GM12878 (cell line): ENCODE measurements around the gene S100A12. TPM values are rescaled to one million over a fixed set of nuclear protein-coding genes. Genes with fewer than 3 reads are reported as not detected.

ENCODE experiments used
- ATAC-seq: fragments of 200-7000 bp; cut with Tn5 transposase; 3 replicates; pipeline ENCODE4 v1.9.1; 2020; ENCODE audit warnings: mild to moderate bottlenecking, moderate library complexity
- BruUV-seq: library from RNA; stranded (reverse); fragments of 400-500 nt; replicated peaks from 2 replicates; lab custom pipeline; 2021; lab: Mats Ljungman, UMichigan
- CTCF ChIA-PET: fragments of 300-600 bp; sonication (Branson Sonifier 250); formaldehyde crosslinking; extraction: SDS; loops from one replicate; lab custom pipeline; 2021; ENCODE audit warnings: inconsistent platforms; lab: Yijun Ruan, JAX
- POLR2A ChIA-PET: fragments of 350-600 bp; formaldehyde crosslinking; extraction: SDS; loops from one replicate; lab custom pipeline; 2021; ENCODE audit warnings: inconsistent platforms; lab: Charles Lee
- RAD21 ChIA-PET: fragments of 300-600 bp; sonication (Branson Sonifier 250); formaldehyde crosslinking; loops from one replicate; lab custom pipeline; 2023; ENCODE audit warnings: antibody characterized with exemption; ENCODE audit not compliant: unreplicated experiment; lab: Charles Lee
- SMC1A ChIA-PET: fragments of 300-600 bp; sonication (Branson Sonifier 250); formaldehyde crosslinking; loops from one replicate; lab custom pipeline; 2023; ENCODE audit not compliant: unreplicated experiment, uncharacterized antibody; lab: Charles Lee
- DNase-seq: peaks from one replicate; pipeline ENCODE4 v3.0.0-alpha.2; 2011; ENCODE audit warnings: low read depth, low spot score
- FAIRE-seq: peaks from 3 replicates; lab custom pipeline; 2011; peaks lifted over from hg19 to GRCh38; lab: Jason Lieb, UNC
- H2AFZ ChIP-seq: 2 replicates; pipeline ENCODE4 v1.6.0; 2011; ENCODE audit warnings: low read depth, low read length, control low read depth; ENCODE audit not compliant: control insufficient read depth
- H3K27ac ChIP-seq: 2 replicates; pipeline ENCODE4 v1.5.1; 2011; ENCODE audit warnings: control low read depth; ENCODE audit not compliant: control insufficient read depth, insufficient read depth
- H3K27me3 ChIP-seq, 2 experiments: replicated peaks in 1 of 2; 2 replicates each; pipeline versions ENCODE4 v1.6.0 to v1.6.1; 2011; ENCODE audit warnings: low read length in 1 of 2; ENCODE audit not compliant: control insufficient read depth in 2 of 2, insufficient read depth in 2 of 2
- H3K36me3 ChIP-seq, 2 experiments: 2 replicates each; pipeline ENCODE4 v1.5.1; 2011; ENCODE audit warnings: low read length in 1 of 2; ENCODE audit not compliant: control insufficient read depth in 2 of 2, insufficient read depth in 2 of 2
- H3K4me1 ChIP-seq: 2 replicates; pipeline ENCODE4 v1.6.1; 2011; ENCODE audit warnings: mild to moderate bottlenecking, low read length, moderate library complexity, mixed read lengths; ENCODE audit not compliant: control insufficient read depth, insufficient read depth
- H3K4me2 ChIP-seq: 2 replicates; pipeline ENCODE4 v1.6.0; 2011; ENCODE audit warnings: control low read depth; ENCODE audit not compliant: control insufficient read depth, insufficient read depth
- H3K4me3 ChIP-seq: fragments of 200-600 bp; sonication (generic); 2 replicates; pipeline ENCODE4 v1.5.1; 2016
- H3K79me2 ChIP-seq: 2 replicates; pipeline ENCODE4 v1.6.0; 2011; ENCODE audit warnings: low read length; ENCODE audit not compliant: control insufficient read depth, insufficient read depth
- H3K9ac ChIP-seq: 2 replicates; pipeline ENCODE4 v1.8.0; 2011; ENCODE audit warnings: low read length, control low read depth, mixed read lengths; ENCODE audit not compliant: control insufficient read depth, insufficient read depth
- H3K9me3 ChIP-seq: replicated peaks from 3 replicates; pipeline ENCODE4 v1.5.1; 2011; ENCODE audit warnings: mild to moderate bottlenecking, low read length; ENCODE audit not compliant: control insufficient read depth, insufficient read depth
- H4K20me1 ChIP-seq: 2 replicates; pipeline ENCODE4 v1.6.0; 2011; ENCODE audit not compliant: control insufficient read depth, insufficient read depth
- ATF2 ChIP-seq: IDR thresholded peaks from 2 replicates; pipeline ENCODE4 v1.6.1; 2012; ENCODE audit warnings: low read length, inconsistent platforms
- E2F4 ChIP-seq: IDR thresholded peaks from 2 replicates; pipeline ENCODE4 v1.6.1; 2012; ENCODE audit warnings: low read depth, low read length, improper control_type of control experiment
- EGR1 ChIP-seq, 2 experiments: IDR thresholded peaks; 1 replicate in 1 of 2; 2 replicates in 1 of 2; pipeline ENCODE4 v1.6.1; 2011 to 2012; ENCODE audit warnings: low read depth in 2 of 2, low read length in 2 of 2, borderline replicate concordance in 1 of 2, mild to moderate bottlenecking in 1 of 2, moderate library complexity in 1 of 2
- HDGF ChIP-seq: fragments of 450-650 bp; IDR thresholded peaks from 2 replicates; pipeline ENCODE4 v1.6.1; 2016; ENCODE audit warnings: antibody characterized with exemption
- MEF2A ChIP-seq: IDR thresholded peaks from 2 replicates; pipeline ENCODE4 v1.6.1; 2011; ENCODE audit warnings: low read depth, mild to moderate bottlenecking, low read length, moderate library complexity; ENCODE audit not compliant: insufficient read depth
- MYB ChIP-seq: fragments of 150-350 bp; IDR thresholded peaks from 2 replicates; pipeline ENCODE4 v1.6.1; 2014; ENCODE audit warnings: mild to moderate bottlenecking, low read depth, low read length, borderline replicate concordance
- NR2C2 ChIP-seq: IDR thresholded peaks from 2 replicates; pipeline ENCODE4 v1.6.1; 2011; ENCODE audit warnings: borderline replicate concordance, low read depth; ENCODE audit not compliant: control insufficient read depth, insufficient read length
- POLR2A ChIP-seq: IDR thresholded peaks from 2 replicates; pipeline ENCODE4 v1.6.1; 2011; ENCODE audit warnings: low read depth, mild to moderate bottlenecking, low read length
- SKIL ChIP-seq: fragments of 450-650 bp; IDR thresholded peaks from 2 replicates; pipeline ENCODE4 v1.6.1; 2017; ENCODE audit warnings: mild to moderate bottlenecking, low read depth, inconsistent platforms; ENCODE audit not compliant: poor library complexity, severe bottlenecking
- SMC3 ChIP-seq: IDR thresholded peaks from 2 replicates; pipeline ENCODE4 v1.6.1; 2011; ENCODE audit warnings: low read length, improper control_type of control experiment, borderline replicate concordance
- STAT1 ChIP-seq: fragments of 450-650 bp; conservative IDR thresholded peaks from 2 replicates; pipeline ENCODE4 v1.6.1; 2014; ENCODE audit warnings: antibody characterized with exemption, mild to moderate bottlenecking
- ZBTB11 ChIP-seq: fragments of 450-650 bp; formaldehyde crosslinking; IDR thresholded peaks from 2 replicates; pipeline ENCODE4 v1.5.0; 2022; ENCODE audit warnings: mild to moderate bottlenecking, missing genetic modification characterization
- ZNF274 ChIP-seq: IDR thresholded peaks from one replicate; pipeline ENCODE4 v1.8.0; 2011; ENCODE audit not compliant: insufficient read length, insufficient read depth
- WGBS: methylation state at CpG from one replicate; pipeline ENCODE4 v1.1.6; 2016; ENCODE audit warnings: low lambda C conversion rate; ENCODE audit not compliant: insufficient replicate concordance, insufficient coverage; ENCODE audit errors: missing lambda C conversion rate; 5-methylcytosine and 5-hydroxymethylcytosine counted together
- in situ Hi-C: fragments of 300-500 bp; cut with MboI; formaldehyde crosslinking; loops from 9 replicates; pipeline ENCODE4 v1.14.3; 2018; ENCODE audit warnings: mixed read lengths
- intact Hi-C: fragments of 100-400 bp; cut with micrococcal nuclease; formaldehyde crosslinking; loops from one replicate; pipeline ENCODE4 v1.14.2; 2022; ENCODE audit not compliant: unreplicated experiment
- polyA plus RNA-seq, 11 experiments: library from polyadenylated mRNA; depleted of rRNA in 4 of 11; unstranded in 6 of 11; stranded (reverse) in 5 of 11; fragments of >200 nt; fragmentation: Nextera tagmentation in 4 of 11; fragmentation: Illumina TruSeq in 1 of 11; extraction: Ambion mirVana in 4 of 11; extraction: Trizol in 1 of 11; gene quantifications; 1 replicate in 1 of 11; 2 replicates in 10 of 11; pipeline versions ENCODE4 v1.2.1 to v1.2.3, GENCODE V29; 2011 to 2016; ENCODE audit warnings: inconsistent platforms in 2 of 11, missing spikeins in 2 of 11, low read depth in 1 of 11
- total RNA-seq, 4 experiments: library from RNA; depleted of rRNA in 3 of 4; stranded (reverse); fragments of >200 nt in 3 of 4; fragmentation: Illumina TruSeq in 1 of 4; extraction: Trizol in 1 of 4; gene quantifications; 2 replicates each; pipeline versions ENCODE4 v1.2.1 to v1.2.3, GENCODE V29; 2013 to 2021

The S100A12 gene
- total and polyA plus RNA-seq, 10 of the 15 experiments (the other 5 are each of a cell fraction or from before 2014, with no cell fraction given): not detected

GRCh38 chr1:153359241-153359640, 16.2 kb downstream of the S100A12 start:
- H3K36me3 ChIP-seq: no peaks in the 10 kb centered on the region
- intact Hi-C loops: no loop called here
- H3K27ac ChIP-seq: no peak overlapping the region
- TF ChIP-seq E2F4: no peak
- no peak for TF ChIP-seq POLR2A
- no peak for TF ChIP-seq STAT1
- no peak for TF ChIP-seq MYB
- TF ChIP-seq HDGF: no peak
- TF ChIP-seq SMC3: no peak
- no peak for TF ChIP-seq ZNF274
- TF ChIP-seq NR2C2: no peak
- no peak for TF ChIP-seq ATF2
- TF ChIP-seq ZBTB11: no peak
- no peak for TF ChIP-seq EGR1 (IDR thresholded peaks at IDR 0.05; ENCODE audit: borderline replicate concordance in 1 of 2, low read depth in 2 of 2, low read length in 2 of 2)
- no peak for TF ChIP-seq MEF2A
- TF ChIP-seq SKIL: no peak
- FAIRE-seq: no peak
- H2AFZ ChIP-seq: no peak overlapping the region
- 43% methylated on average over 6 of the region's 6 CpGs for WGBS
- ChIA-PET POLR2A (no interaction called here), CTCF (interaction anchor here (2.7 kb wide), 1 partner anchor 135 kb away, joined by 41 read pairs; no protein-coding TSS in a partner anchor), RAD21 (interaction anchor here (2.8 kb wide), 1 partner anchor 136 kb away, joined by 18 read pairs; no protein-coding TSS in a partner anchor), SMC1A (interaction anchor here (3.1 kb wide), 1 partner anchor 136 kb away, joined by 14 read pairs; no protein-coding TSS in a partner anchor)
- ATAC-seq: no peak
- no peaks in the 10 kb centered on the region for H3K9me3 ChIP-seq
- no TSS peak for BruUV-seq
- H3K79me2 ChIP-seq: no peaks in the 10 kb centered on the region
- H3K4me3 ChIP-seq: no peak overlapping the region
- peaks cover 6% of the 10 kb centered on the region for H3K4me1 ChIP-seq
- no peak overlapping the region for H3K9ac ChIP-seq
- in situ Hi-C loops: no loop called here
- H3K27me3 ChIP-seq: no peaks in the 10 kb centered on the region
- no peak for DNase-seq
- no peak overlapping the region for H3K4me2 ChIP-seq
- no peaks in the 10 kb centered on the region for H4K20me1 ChIP-seq
